CD4-positive, alpha-beta T cell treated with Interleukin-15 for 1 hour (primary cell): ENCODE measurements around the gene TMEM130.
A peak's percentile ranks its signal among the peaks of the same experiment; 100 is the strongest.

Experiments used
- DNase-seq: peaks from one replicate; pipeline ENCODE4 v3.0.0-alpha.2; 2020

The TMEM130 gene

DNA sequence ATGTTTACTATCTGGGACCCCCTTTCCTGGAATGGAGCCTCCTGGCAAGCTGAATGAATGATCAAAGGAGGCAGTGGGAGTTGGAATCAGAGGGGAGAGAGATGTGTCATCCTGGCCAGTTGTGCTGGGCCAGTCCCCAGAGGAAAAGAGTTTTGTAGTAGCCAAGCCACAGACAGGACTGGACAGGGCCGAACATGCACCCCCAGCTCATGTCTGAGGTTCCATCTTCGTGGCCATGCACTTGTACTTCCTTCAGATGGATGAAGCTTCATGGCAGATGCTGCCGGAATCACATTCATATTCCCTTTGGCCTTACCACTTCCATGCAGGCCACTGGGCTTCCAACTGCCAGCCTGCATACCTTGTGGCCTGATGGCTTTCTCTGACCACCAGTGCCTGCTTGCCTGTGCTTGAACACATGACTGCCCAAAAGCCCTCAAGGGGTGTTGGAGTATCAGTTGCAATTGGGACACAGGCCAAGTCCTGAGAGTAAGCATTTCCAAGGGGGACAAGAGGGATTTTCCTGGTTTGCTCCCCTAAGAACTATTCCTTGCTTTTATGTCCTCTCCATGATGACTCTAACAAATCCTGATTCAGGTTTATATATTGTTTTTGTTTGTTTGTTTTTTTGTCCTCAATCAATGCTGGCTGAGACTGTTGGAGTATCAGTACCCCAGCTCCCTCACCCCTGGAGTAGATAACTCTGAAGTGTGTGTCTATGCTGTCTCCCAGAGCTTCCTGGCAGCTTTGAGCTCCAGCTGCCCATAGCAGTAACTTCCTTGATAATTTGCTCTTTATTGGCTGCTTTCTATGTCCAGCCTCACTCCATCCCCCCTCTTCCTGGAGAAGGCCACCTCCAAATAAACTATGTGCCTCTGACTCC, 63.6 kb downstream of the TMEM130 start:
- no peak for DNase-seq

DNA sequence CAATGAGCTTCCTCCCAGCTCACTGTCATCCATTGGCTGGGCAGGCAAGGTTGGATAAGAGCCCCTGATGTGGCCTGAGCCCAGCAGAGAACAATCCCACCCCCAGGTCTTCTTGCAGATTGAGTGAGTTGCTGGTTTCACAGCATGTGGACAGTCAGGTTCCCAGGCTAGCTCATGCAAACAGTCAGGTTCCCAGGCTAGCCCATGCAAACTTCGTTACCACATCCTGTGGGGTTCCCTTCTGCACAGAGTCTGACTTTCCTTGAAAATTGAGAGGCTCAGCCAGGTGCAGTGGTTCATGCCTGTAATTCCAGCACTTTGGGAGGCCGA, 67.1 kb downstream of the TMEM130 start:
- DNase-seq: no peak

DNA sequence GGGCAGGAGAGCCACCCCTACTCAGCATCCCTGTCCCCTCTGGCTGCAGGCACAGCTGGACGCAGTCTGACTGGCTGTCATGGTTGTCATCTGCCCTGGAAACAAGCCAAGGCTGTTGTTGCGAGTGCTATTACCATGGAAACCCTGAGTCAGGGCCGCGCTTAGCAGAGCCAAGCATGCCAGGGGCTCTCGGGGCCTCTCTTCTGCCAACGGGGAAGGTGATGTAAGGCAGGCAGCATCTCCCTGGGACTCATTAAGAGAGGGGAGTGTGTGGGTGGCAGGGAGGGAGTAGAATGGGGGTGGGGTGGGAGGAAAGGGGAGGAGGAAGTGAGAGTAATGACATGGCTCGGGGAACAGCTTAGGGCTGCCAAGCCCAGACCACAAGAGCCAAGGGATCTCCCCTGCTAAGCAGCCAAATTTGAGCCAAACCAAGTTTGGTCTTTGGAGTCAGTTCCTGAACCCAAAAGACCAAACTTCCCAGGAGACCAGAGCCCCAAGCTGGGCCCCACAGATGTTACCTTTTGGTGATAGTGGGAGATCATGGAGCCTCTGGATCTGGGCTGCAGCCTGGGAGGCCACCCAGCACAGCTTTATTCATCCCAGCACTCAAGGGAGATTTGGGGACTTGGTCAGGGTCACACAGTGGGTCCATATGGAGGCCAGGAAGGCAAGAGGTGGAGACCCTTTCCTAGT, 67.6 kb downstream of the TMEM130 start:
- peak; percentile 83 for DNase-seq

DNA sequence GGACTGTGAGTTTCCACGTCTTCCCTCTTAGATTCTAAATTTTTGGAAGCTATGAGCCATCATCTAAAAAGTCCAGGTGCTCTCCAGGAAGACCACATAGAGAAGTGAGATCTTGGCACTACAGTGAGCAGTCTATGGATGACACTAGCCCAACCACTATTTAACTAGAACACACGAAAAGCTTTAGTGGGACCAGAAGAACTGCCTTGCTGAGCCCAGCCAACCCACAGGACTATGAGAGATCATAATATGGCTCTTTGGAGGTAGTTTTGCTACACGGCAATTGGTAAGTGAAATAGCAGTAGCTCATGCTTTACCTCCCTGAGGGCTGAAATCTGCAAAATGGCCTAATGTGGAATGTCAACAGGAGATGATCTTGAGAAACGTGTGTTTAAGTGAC, 68.8 kb downstream of the TMEM130 start:
- no peak for DNase-seq

DNA sequence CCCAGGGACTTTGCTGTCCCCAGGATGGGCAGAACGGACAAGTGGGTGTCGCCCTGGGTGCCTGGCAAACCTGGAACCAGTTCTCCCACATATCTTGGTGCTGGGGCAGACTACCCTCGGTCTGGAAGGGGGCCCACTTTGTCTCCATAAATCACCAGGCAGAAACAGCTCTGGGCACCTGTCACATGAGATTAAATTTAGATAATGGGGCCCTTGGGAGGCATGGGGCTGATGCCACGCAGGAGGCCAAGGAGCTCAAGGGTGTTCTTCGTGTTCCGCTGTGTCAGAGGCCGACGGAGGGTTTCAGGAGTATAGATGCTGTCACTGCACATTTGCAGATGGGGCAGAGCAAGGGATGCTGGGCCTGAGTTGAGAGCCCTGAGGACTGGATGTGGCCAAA, 72.7 kb downstream of the TMEM130 start:
- DNase-seq: no peak
